ENCODE results near the gene CHERP. TPM values are rescaled to one million over a fixed set of nuclear protein-coding genes. Genes with fewer than 3 reads are reported as not detected.

The CHERP gene, protein sequence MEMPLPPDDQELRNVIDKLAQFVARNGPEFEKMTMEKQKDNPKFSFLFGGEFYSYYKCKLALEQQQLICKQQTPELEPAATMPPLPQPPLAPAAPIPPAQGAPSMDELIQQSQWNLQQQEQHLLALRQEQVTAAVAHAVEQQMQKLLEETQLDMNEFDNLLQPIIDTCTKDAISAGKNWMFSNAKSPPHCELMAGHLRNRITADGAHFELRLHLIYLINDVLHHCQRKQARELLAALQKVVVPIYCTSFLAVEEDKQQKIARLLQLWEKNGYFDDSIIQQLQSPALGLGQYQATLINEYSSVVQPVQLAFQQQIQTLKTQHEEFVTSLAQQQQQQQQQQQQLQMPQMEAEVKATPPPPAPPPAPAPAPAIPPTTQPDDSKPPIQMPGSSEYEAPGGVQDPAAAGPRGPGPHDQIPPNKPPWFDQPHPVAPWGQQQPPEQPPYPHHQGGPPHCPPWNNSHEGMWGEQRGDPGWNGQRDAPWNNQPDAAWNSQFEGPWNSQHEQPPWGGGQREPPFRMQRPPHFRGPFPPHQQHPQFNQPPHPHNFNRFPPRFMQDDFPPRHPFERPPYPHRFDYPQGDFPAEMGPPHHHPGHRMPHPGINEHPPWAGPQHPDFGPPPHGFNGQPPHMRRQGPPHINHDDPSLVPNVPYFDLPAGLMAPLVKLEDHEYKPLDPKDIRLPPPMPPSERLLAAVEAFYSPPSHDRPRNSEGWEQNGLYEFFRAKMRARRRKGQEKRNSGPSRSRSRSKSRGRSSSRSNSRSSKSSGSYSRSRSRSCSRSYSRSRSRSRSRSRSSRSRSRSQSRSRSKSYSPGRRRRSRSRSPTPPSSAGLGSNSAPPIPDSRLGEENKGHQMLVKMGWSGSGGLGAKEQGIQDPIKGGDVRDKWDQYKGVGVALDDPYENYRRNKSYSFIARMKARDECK
- 13.4 and 24.2 TPM in 2 replicates for total RNA-seq (2014; rRNA removed)
- percentile 84 among the genes with signal in this experiment for Bru-seq, nascent RNA
- BruChase-seq, experiment 1, labeled RNA remaining after a 6-hour chase = percentile 98 among the genes with signal in this experiment
- BruChase-seq, experiment 2, labeled RNA remaining after a 2-hour chase = percentile 97 among the genes with signal in this experiment
- long read RNA-seq, full-length matches to known transcripts = 6 of 82 reads
- long read RNA-seq, partial matches to known transcripts = 68 of 82 reads
- long read RNA-seq, other reads (novel, unspliced or antisense) = 8 of 82 reads

- H2AFZ ChIP-seq (ENCODE audit: low read length) = peak within 1 kb of the TSS; percentile 72
Measured at GRCh38 chr19:16542045-16542909, at the start of gene CHERP. Gene CHERP (minus strand): TSS chr19:16542437. CDS start chr19:16542378, 59 bp downstream.

DNA sequence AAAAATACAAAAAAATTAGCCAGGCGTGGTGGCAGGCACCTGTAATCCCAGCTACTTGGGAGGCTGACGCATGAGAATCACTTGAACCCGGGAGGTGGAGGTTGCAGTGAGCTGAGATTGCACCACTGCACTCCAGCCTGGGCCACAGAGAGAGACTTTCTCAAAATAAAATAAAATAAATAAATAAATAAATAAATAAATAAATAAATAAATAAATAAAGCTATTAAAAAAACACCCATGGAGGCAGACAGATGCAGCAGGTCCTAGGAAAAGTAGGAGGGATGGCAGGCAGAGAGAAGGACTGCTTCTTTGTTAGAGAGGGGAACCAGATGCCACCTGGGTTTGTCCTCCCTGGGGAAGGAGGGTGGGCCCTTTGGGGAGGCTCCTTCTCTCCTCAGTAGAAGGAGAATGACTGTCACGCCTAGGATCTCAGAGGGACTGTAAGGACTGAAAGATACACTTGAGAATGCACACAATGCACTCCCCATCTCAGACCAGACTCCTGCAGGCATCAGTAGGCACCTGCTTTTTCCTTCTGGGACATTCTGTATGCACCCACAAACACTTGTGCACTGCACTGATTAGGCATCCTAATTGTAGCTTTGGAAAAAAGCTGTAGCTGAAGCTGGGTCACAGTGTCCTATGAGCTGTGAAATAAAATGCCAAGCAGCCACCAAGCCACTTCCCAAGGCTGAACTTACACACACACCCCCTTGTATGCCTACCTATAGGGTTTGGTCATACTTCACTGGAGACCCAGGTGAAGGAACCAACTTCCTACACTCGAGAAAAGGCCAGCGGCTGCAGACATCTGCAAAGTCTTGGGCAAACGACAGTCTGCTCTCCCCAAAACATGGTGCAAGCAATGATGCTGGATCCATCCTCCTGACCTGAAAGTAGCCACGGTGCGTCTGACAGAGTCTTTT lies 48.9 kb upstream of the CHERP start:
- Histone ChIP-seq H3K36me3 (ENCODE audit: low read depth, low read length) (no peaks in the 10 kb centered on the region), H3K4me2 (ENCODE audit: low read length) (no peak overlapping the region), H3K27ac (ENCODE audit: low read length) (no peak overlapping the region), H3K27me3 (ENCODE audit: low read length) (no peaks in the 10 kb centered on the region), H3K79me2 (ENCODE audit: low read length) (peaks cover 98% of the 10 kb centered on the region), H3K9me3 (ENCODE audit: low read length) (no peaks in the 10 kb centered on the region), H4K20me1 (ENCODE audit: low read length) (peaks cover 69% of the 10 kb centered on the region), H2AFZ (ENCODE audit: low read length) (no peak overlapping the region), H3K4me3 (ENCODE audit: low read length) (no peak overlapping the region), H3F3A (ENCODE audit: low read length, unreplicated experiment) (no peaks in the 10 kb centered on the region), H3K4me1 (ENCODE audit: insufficient read depth, low read length) (peaks cover 5% of the 10 kb centered on the region), H3K9ac (ENCODE audit: low read length) (no peak overlapping the region), H3K9me2 (replicated peaks; ENCODE audit: low read length) (no peaks in the 10 kb centered on the region)
- no peak for DNase-seq
- POLR2A ChIA-PET (ENCODE audit: unreplicated experiment) = no interaction called here
- no peak for ATAC-seq
- TF ChIP-seq EZH2phosphoT487 (IDR thresholded peaks at IDR 0.05; ENCODE audit: borderline replicate concordance, low read length) (no peak), EZH2 (IDR thresholded peaks at IDR 0.05; ENCODE audit: low read length, unreplicated experiment) (no peak), CTCF (conservative IDR thresholded peaks at IDR 0.05; ENCODE audit: low read depth, low read length) (no peak)
- intact Hi-C loops (cut with micrococcal nuclease) = no loop called here
- BruUV-seq (replicated peaks) = no TSS peak
- CTCF ChIA-PET = interaction anchor here (0.7 kb wide), 1 partner anchor 95 kb away, joined by 4 read pairs; the partner anchor contains the start of gene CALR3

More at GRCh38 chr19:16542045-16542909, at the start of gene CHERP:
- Histone ChIP-seq H3K9ac (ENCODE audit: low read length) (peak within 1 kb of the TSS; percentile 97), H3K27ac (ENCODE audit: low read length) (peak within 1 kb of the TSS; percentile 49), H3F3A (ENCODE audit: low read length, unreplicated experiment) (no peaks in the 10 kb centered on the region), H3K9me2 (replicated peaks; ENCODE audit: low read length) (no peaks in the 10 kb centered on the region), H3K9me3 (ENCODE audit: low read length) (no peaks in the 10 kb centered on the region), H3K4me2 (ENCODE audit: low read length) (peak within 1 kb of the TSS; percentile 92), H3K36me3 (ENCODE audit: low read depth, low read length) (peaks cover 21% of the 10 kb centered on the region), H3K4me3 (ENCODE audit: low read length) (peak within 1 kb of the TSS; percentile 96), H3K79me2 (ENCODE audit: low read length) (peaks cover 74% of the 10 kb centered on the region), H4K20me1 (ENCODE audit: low read length) (peaks cover 29% of the 10 kb centered on the region), H3K4me1 (ENCODE audit: insufficient read depth, low read length) (peaks cover 16% of the 10 kb centered on the region), H3K27me3 (ENCODE audit: low read length) (no peaks in the 10 kb centered on the region)
- DNase-seq (peak; percentile 96), ATAC-seq (peak; percentile 85)
- TF ChIP-seq CTCF (conservative IDR thresholded peaks at IDR 0.05; ENCODE audit: low read depth, low read length) (no peak), EZH2phosphoT487 (IDR thresholded peaks at IDR 0.05; ENCODE audit: borderline replicate concordance, low read length) (no peak), EZH2 (IDR thresholded peaks at IDR 0.05; ENCODE audit: low read length, unreplicated experiment) (no peak)
- ChIA-PET CTCF (interaction anchor here (0.6 kb wide), 1 partner anchor 145 kb away, joined by 3 read pairs; no protein-coding TSS in a partner anchor), POLR2A (ENCODE audit: unreplicated experiment) (no interaction called here)
- intact Hi-C loops (cut with micrococcal nuclease) = no loop called here
- no TSS peak for BruUV-seq (replicated peaks)

Measured in PC-3 (cell line).